Measurements from ENCODE around the gene DYNLT5.
"Not testable (repeated sequence)": the region's sequence is repeated elsewhere in the genome, so short reads cannot be mapped to it uniquely, and the experiment has no call there.

- TF ChIP-seq EP300 (IDR thresholded peaks at IDR 0.05) = not testable (repeated sequence)
- TF ChIP-seq, protein P1, sequence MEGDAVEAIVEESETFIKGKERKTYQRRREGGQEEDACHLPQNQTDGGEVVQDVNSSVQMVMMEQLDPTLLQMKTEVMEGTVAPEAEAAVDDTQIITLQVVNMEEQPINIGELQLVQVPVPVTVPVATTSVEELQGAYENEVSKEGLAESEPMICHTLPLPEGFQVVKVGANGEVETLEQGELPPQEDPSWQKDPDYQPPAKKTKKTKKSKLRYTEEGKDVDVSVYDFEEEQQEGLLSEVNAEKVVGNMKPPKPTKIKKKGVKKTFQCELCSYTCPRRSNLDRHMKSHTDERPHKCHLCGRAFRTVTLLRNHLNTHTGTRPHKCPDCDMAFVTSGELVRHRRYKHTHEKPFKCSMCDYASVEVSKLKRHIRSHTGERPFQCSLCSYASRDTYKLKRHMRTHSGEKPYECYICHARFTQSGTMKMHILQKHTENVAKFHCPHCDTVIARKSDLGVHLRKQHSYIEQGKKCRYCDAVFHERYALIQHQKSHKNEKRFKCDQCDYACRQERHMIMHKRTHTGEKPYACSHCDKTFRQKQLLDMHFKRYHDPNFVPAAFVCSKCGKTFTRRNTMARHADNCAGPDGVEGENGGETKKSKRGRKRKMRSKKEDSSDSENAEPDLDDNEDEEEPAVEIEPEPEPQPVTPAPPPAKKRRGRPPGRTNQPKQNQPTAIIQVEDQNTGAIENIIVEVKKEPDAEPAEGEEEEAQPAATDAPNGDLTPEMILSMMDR (IDR thresholded peaks at IDR 0.05) = not testable (repeated sequence)
Observed at GRCh38 chr1:66728716-66729115, 23.5 kb upstream of the DYNLT5 start.
